ENCODE results near the gene EPS8L3.
"Not testable (repeated sequence)": the region's sequence is repeated elsewhere in the genome, so short reads cannot be mapped to it uniquely, and the experiment has no call there.

Gene EPS8L3

DNA sequence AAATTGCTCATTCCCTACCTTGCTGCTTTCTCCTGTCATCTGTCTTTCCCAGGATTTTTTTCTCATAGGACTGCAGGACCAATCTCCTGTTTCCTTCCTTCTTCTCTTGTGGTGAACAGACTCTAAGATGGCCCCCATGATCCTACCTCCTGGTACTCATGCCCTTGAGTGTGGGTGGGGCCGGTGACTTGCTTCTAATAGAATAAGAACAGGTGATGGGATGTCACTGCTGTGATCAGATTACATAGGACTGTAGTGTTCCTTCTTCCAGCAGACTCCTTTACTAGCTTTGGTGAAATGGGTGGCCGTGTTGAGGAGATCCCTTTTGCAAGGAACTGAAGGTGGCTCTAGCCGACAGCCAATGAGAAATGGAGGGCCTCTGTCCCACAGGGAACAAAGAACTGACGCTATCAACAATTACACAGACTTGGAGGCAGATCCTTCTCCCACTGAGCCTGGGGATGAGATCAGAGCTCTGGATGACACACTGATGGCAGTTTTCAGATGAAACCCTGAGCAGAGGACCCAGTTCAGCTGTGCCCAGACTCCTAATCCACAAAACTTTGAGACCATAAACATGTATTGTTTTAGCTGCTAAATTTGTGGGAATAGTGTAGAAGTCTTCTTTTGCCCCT is 30.4 kb downstream of the EPS8L3 start:
- DNase-seq (ENCODE audit: low spot score), result no peak

GRCh38 chr1:109732390-109732881 is 31.3 kb downstream of the EPS8L3 start:
- DNase-seq (ENCODE audit: low spot score), result no peak

GRCh38 chr1:109730666-109731065 is 33.1 kb downstream of the EPS8L3 start:
- DNase-seq (ENCODE audit: low spot score), result no peak

DNA sequence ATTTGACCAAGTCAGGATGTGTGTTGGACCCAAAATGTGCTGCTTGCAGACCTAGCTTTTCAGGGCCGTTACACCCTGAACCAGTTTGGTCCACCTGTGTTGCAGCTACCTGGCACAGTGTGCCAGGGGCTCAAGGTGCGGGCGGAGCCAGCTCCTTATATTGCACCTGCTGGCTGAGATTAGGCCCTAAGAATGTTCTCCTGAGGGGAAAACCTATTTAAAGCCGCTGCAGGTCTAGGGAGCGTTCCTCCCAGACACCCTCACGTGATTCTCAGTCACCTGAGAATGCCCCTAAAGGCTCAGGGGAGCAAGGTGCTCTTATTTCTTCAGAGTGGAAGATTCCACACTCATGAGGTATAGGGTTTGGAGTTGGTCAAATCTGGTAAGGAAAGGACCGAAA is 34.9 kb downstream of the EPS8L3 start:
- no peak for DNase-seq (ENCODE audit: low spot score)

GRCh38 chr1:109726728-109727373 is 36.9 kb downstream of the EPS8L3 start:
- no peak for DNase-seq (ENCODE audit: low spot score)

GRCh38 chr1:109726007-109726406 is 37.7 kb downstream of the EPS8L3 start:
- no peak for DNase-seq (ENCODE audit: low spot score)

DNA sequence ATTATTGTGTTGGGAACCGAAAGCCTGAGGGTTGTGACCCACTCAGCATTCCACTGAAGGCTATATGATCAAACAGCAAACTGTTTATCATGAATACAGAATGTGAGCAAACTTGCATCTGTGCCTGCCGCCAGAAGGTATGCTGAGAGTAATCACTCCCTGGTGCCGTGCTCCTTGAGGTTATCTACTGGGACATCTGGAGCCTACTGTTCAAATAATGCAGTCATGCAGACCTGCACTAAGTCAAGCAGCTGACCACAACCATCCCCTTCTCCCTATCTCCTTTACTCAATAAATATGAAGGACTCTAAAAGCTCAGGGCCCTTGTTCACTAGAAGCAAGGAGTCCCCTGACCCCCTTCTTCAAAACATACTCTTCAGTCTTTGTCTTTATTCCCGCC is 38.2 kb downstream of the EPS8L3 start:
- DNase-seq (ENCODE audit: low spot score), result no peak

DNA sequence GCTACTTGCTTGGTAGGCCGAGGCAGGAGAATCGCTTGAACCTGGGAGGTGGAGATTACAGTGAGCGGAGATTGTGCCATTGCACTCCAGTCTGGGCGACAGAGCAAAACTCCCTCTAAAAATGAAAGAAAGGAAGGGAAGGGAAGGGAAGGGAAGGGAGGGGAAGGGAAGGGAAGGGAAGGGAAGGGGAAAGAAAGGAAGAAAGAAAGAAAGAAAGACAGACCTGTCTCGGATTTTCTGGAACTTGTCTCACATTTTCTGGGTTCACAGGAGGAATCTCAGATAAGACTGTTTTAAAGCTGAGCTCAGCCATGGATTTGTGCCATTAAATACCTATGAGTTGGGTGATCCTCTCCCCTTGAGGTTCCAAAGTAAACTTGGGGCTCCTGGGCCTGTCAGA is 38.8 kb downstream of the EPS8L3 start:
- DNase-seq (ENCODE audit: low spot score), result no peak

GRCh38 chr1:109722908-109723691 is 40.6 kb downstream of the EPS8L3 start:
- DNase-seq (ENCODE audit: low spot score), result peak; percentile 18

GRCh38 chr1:109721971-109722370 is 41.8 kb downstream of the EPS8L3 start:
- DNase-seq (ENCODE audit: low spot score), result no peak

GRCh38 chr1:109721042-109721441 is 42.7 kb downstream of the EPS8L3 start:
- DNase-seq (ENCODE audit: low spot score), result no peak

GRCh38 chr1:109719337-109719837 is 44.3 kb downstream of the EPS8L3 start:
- DNase-seq (ENCODE audit: low spot score), result no peak

- DNase-seq (ENCODE audit: low spot score), result peak; percentile 50
Observed at GRCh38 chr1:109718495-109718894, 45.2 kb downstream of the EPS8L3 start.

GRCh38 chr1:109717729-109718128 is 46.0 kb downstream of the EPS8L3 start:
- no peak for DNase-seq (ENCODE audit: low spot score)

DNA sequence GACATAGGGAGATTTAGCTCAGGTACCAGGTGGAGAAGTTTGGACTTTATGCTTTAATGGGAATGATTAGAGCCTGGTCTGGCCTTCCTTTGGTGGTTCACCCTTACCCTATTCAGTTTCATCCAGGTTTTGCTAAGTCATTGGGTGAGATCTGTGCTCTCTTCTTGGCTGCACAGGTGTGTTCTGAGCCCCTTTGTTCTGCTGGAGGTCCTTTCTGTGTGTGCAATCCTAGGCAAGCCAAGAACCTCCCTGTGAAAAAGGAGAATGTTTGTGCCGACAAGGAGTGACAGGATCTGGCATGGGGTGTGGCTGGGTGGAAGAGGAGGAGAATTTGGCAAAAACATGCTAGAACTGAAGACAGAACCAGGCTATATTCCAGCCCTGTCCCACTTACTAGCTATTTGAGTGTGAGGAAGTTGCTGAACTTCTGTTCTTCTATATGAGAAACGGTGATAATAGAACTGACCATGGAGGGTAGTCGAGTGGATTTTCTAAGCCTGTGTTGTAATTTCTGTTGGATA is 47.1 kb downstream of the EPS8L3 start:
- DNase-seq (ENCODE audit: low spot score), result no peak

DNA sequence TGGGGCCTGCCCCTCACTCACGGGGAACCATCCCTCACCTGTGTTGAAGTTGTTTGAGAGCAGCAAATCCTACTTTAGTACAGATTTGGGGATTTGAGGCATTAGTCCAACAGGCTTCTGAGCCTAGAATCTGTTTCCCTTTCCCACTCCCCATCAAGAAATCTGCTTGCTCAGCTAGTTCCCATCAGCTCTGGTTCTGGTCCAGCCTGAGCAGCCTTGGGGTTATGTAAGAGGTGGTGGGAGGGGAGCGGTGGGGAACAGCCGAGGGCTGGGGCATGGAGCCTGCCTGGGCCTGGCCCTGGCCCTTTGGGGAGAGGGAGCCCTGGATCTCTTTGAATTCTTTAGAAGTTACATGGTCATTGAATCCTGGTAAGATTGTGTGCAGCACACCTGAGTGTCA is 47.6 kb downstream of the EPS8L3 start:
- DNase-seq (ENCODE audit: low spot score), result no peak

- DNase-seq (ENCODE audit: low spot score), result peak; percentile 3
Observed at GRCh38 chr1:109714661-109715372, 48.9 kb downstream of the EPS8L3 start.

- peak; percentile 1 for DNase-seq (ENCODE audit: low spot score)
Observed at GRCh38 chr1:109713636-109714035, 50.1 kb downstream of the EPS8L3 start.

DNA sequence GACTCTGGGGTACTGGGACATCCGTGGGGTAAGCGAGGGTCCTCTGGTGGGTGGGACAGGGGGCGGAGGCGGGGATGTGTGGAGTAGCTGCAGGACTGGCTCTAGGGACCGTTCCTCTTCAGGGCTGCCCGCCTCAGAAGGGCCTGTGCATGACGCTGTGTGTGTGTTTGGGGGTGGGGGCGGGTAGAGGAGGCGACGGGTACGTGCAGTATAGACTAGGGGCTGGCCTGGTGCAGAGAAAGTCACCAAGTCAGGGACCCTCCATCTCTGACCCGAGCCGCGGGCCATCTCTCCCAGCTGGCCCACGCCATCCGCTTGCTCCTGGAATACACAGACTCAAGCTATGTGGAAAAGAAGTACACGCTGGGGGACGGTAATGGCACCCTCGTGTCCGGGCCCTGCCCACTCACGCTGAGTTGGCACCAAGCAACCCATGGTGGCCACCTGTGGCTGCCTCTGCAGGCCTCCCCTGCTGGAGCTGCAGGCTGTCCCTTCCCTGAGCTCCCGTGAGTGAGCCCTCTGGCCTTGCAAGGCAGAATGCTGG is 51.3 kb downstream of the EPS8L3 start:
- peak; percentile 2 for DNase-seq (ENCODE audit: low spot score)

GRCh38 chr1:109711593-109712320 is 52.0 kb downstream of the EPS8L3 start, which contains the start of gene GSTM5:
GSTM5 (plus strand) TSS chr1:109712251; CDS start chr1:109712313, 62 bp downstream.
- DNase-seq (ENCODE audit: low spot score), result peak; percentile 2

GRCh38 chr1:109709822-109710221 is 53.9 kb downstream of the EPS8L3 start:
- DNase-seq (ENCODE audit: low spot score), result not testable (repeated sequence)
